ENCODE measurements around the gene CBLN1.

Gene CBLN1

DNA sequence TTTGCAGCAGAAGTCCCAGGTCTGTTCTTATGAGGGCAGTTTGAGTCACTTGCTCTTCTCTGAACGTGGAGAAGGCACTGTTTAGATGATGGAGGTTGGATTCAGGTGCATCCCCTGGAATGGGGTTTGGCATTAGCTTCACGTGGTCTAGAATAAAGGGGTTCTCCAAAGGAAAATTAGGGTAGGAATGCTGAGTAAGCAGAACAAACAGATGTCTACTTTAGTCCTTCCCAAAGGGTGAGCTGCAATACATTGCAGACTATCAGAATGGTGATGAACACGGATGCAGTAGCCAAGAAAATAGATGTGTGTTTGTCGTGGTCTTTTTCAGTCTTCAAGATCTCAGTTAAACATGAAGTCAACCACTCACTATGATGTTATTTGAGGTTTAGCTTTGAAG, 3.3 kb upstream of the CBLN1 start:
- no peak overlapping the region for H3K4me2 ChIP-seq
- TF ChIP-seq, protein P1, sequence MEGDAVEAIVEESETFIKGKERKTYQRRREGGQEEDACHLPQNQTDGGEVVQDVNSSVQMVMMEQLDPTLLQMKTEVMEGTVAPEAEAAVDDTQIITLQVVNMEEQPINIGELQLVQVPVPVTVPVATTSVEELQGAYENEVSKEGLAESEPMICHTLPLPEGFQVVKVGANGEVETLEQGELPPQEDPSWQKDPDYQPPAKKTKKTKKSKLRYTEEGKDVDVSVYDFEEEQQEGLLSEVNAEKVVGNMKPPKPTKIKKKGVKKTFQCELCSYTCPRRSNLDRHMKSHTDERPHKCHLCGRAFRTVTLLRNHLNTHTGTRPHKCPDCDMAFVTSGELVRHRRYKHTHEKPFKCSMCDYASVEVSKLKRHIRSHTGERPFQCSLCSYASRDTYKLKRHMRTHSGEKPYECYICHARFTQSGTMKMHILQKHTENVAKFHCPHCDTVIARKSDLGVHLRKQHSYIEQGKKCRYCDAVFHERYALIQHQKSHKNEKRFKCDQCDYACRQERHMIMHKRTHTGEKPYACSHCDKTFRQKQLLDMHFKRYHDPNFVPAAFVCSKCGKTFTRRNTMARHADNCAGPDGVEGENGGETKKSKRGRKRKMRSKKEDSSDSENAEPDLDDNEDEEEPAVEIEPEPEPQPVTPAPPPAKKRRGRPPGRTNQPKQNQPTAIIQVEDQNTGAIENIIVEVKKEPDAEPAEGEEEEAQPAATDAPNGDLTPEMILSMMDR (conservative IDR thresholded peaks at IDR 0.05; ENCODE audit: low read depth, low read length): no peak
- H2AFZ ChIP-seq (ENCODE audit: low read depth): no peak overlapping the region
- H3K27me3 ChIP-seq (ENCODE audit: insufficient read depth, low read depth): peaks cover 11% of the 10 kb centered on the region; the same call in 1 of the 2 replicates
- no peak overlapping the region for H3K4me3 ChIP-seq (IDR thresholded peaks at IDR 0.05; ENCODE audit: insufficient read depth, low read depth, low read length)
- H3K36me3 ChIP-seq (ENCODE audit: insufficient read depth): no peaks in the 10 kb centered on the region
- no peaks in the 10 kb centered on the region for H3K4me1 ChIP-seq (ENCODE audit: low read depth, poor library complexity, severe bottlenecking)
- H4K20me1 ChIP-seq (ENCODE audit: insufficient read depth): no peaks in the 10 kb centered on the region
- H3K27ac ChIP-seq: no peak overlapping the region
- H3K79me2 ChIP-seq (ENCODE audit: insufficient read depth, low read depth): no peaks in the 10 kb centered on the region
- H3K9ac ChIP-seq: no peak overlapping the region

DNA sequence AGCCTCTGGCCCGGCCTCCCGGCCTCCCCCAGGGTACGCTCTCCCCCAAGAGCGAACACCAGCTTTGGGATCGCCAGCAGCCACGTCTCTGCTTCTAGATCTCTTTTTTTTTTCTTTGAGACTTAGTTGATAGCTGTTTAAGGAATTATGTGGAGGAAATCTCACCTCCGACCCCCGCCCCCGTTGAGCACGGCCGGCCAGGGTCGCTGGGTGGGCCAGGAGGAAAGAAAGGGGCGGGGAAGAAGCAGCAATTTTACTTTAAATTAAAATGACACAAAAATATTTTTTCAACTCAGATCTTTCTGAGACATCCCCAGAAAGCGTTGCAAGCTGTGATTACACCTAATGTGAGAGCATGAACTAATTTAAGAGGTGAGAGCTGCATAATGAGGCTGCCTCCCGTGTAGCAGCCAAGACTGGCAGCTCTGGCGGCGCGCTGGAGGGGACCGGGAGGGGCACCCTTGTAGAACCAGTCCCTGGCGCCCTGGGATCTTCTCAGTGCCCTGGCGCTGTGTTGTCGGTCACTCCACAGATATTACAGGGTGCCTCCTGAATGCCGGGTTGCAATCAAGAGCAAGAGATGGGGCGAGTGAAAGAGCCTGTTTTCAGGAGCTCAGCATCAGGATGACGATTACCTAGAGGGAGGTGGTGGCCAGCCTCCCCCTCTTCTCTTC, 1.9 kb upstream of the CBLN1 start:
- peaks cover 11% of the 10 kb centered on the region; the same call in 1 of the 2 replicates for H3K27me3 ChIP-seq (ENCODE audit: insufficient read depth, low read depth)
- TF ChIP-seq, protein P1 (conservative IDR thresholded peaks at IDR 0.05; ENCODE audit: low read depth, low read length): no peak
- H3K27ac ChIP-seq: no peak overlapping the region
- no peaks in the 10 kb centered on the region for H3K4me1 ChIP-seq (ENCODE audit: low read depth, poor library complexity, severe bottlenecking)
- H2AFZ ChIP-seq (ENCODE audit: low read depth): peak overlapping the region; percentile 100
- no peaks in the 10 kb centered on the region for H3K79me2 ChIP-seq (ENCODE audit: insufficient read depth, low read depth)
- H3K4me3 ChIP-seq (IDR thresholded peaks at IDR 0.05; ENCODE audit: insufficient read depth, low read depth, low read length): no peak overlapping the region
- H4K20me1 ChIP-seq (ENCODE audit: insufficient read depth): no peaks in the 10 kb centered on the region
- H3K9ac ChIP-seq: no peak overlapping the region
- H3K36me3 ChIP-seq (ENCODE audit: insufficient read depth): no peaks in the 10 kb centered on the region
- peak overlapping the region; percentile 98 for H3K4me2 ChIP-seq

DNA sequence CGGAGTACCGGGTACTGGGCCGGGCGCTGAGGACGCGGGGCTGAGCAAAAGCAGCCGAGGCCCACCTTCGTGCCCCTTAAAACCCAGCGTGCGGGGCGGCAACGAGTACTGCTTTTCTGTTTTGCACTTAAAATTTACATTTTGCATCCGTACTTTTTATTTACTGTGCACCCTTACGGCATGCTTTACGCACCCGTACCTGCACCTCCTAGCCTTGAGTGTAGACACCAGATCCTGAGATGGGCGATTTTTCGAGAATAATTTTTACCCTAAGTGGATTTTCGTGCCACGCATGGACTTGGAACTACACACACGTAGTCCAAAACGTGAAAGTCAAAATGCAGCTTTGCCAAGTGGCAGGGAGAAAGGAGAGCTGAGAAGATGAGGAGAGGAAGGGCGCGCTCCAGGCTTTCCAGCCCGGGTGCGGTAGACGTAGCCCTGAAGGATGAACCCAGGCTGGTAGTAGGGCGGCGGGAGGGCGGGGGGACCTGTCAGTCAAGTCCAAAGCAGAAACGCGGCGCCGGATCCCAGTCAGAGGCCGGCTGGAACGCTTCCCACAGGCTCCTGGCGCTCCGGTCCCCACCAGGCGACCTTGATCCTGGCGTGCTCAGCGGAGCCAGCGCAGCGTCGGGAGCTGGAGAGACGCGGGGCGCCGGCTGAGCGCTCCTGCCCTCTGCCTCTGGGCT, 1.2 kb upstream of the CBLN1 start:
- Histone ChIP-seq H3K4me3 (IDR thresholded peaks at IDR 0.05; ENCODE audit: insufficient read depth, low read depth, low read length) (no peak overlapping the region), H3K79me2 (ENCODE audit: insufficient read depth, low read depth) (no peaks in the 10 kb centered on the region), H3K27ac (no peak overlapping the region), H2AFZ (ENCODE audit: low read depth) (peak overlapping the region; percentile 100), H3K27me3 (ENCODE audit: insufficient read depth, low read depth) (peaks cover 11% of the 10 kb centered on the region; the same call in 1 of the 2 replicates), H3K9ac (peak overlapping the region; percentile 57; the same call in 1 of the 2 replicates), H3K36me3 (ENCODE audit: insufficient read depth) (no peaks in the 10 kb centered on the region), H3K4me1 (ENCODE audit: low read depth, poor library complexity, severe bottlenecking) (no peaks in the 10 kb centered on the region), H3K4me2 (peak overlapping the region; percentile 98), H4K20me1 (ENCODE audit: insufficient read depth) (no peaks in the 10 kb centered on the region)
- TF ChIP-seq, protein P1 (conservative IDR thresholded peaks at IDR 0.05; ENCODE audit: low read depth, low read length): no peak

DNA sequence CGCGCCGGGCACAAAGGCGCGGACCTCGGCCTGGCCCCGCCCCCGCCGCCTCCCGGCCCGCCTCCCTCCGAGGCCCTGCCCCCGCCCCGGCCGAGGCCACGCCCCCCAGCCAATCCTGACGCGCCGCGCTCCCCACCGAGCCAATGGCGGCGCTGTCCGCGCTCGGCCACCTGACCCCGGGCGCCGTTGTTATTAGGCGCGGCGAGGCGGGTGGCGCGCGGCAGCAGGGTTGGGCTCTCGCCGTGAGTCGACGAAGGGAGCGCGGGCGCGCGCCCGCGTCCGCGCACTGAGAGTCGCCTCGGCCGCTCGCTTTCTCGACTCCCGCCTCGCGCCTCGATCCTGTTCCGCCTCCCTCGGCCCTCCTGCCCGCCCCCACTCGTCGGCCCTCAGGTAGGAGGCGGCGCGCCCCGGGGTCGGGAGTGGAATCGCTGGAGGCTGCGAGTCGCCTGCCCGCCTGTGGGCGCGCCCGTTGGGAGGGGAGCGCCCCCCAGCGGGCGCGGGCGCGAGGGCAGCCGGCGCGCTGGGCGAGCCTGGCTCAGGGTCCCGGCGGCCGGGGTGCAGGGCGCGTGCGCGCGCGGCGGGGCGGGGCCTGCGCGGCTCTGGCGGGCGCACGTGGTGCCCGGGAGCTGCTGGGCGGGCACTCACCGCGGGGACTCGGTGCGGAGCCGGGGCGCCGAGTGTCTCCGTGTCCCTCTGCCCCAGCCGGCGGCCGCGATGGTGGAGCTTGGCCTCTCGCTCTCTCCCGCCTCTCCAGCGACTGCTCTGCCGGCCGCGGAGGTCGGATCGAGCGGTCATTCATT, 405 bp upstream of the CBLN1 start:
- Histone ChIP-seq H3K4me2 (peak overlapping the region; percentile 98), H3K27me3 (ENCODE audit: insufficient read depth, low read depth) (peaks cover 11% of the 10 kb centered on the region; the same call in 1 of the 2 replicates), H4K20me1 (ENCODE audit: insufficient read depth) (no peaks in the 10 kb centered on the region), H2AFZ (ENCODE audit: low read depth) (peak overlapping the region; percentile 100), H3K79me2 (ENCODE audit: insufficient read depth, low read depth) (no peaks in the 10 kb centered on the region), H3K9ac (peak overlapping the region; percentile 57; the same call in 1 of the 2 replicates), H3K4me1 (ENCODE audit: low read depth, poor library complexity, severe bottlenecking) (no peaks in the 10 kb centered on the region), H3K4me3 (IDR thresholded peaks at IDR 0.05; ENCODE audit: insufficient read depth, low read depth, low read length) (no peak overlapping the region), H3K27ac (peak overlapping the region; percentile 55; the same call in 1 of the 2 replicates), H3K36me3 (ENCODE audit: insufficient read depth) (no peaks in the 10 kb centered on the region)
- TF ChIP-seq, protein P1 (conservative IDR thresholded peaks at IDR 0.05; ENCODE audit: low read depth, low read length): 0 out of 2 replicates have a peak, but pooled peaks have one; percentile 44
